ENCODE data around the gene SPON1.

The SPON1 gene

GRCh38 chr11:14258221-14258935 lies 295.9 kb downstream of the SPON1 start:
- no peak overlapping the region for H3K4me3 ChIP-seq (ENCODE audit: control insufficient read depth, low read depth, low read length)
- no peak for TF ChIP-seq CTCF (conservative IDR thresholded peaks at IDR 0.05; ENCODE audit: control insufficient read depth, insufficient read depth, low read depth, low read length)
- peak; percentile 88 for DNase-seq (ENCODE audit: low read depth)

DNA sequence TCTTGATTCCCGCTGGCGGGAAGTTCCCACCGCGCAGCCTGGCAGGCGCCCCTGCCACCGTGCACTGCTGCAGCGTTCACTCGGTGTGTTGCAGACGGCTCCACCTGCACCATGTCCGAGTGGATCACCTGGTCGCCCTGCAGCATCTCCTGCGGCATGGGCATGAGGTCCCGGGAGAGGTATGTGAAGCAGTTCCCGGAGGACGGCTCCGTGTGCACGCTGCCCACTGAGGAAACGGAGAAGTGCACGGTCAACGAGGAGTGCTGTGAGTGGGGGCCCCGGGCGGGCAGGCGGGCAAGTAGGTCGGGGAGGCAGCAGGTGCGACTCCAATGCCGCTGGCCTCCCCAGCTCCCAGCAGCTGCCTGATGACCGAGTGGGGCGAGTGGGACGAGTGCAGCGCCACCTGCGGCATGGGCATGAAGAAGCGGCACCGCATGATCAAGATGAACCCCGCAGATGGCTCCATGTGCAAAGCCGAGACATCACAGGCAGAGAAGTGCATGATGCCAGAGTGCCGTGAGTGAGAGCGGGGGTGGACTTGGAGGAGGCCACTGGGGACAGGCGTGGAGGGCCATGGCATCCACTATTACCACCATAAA lies 296.8 kb downstream of the SPON1 start:
- DNase-seq (ENCODE audit: low read depth), result no peak
- H3K4me3 ChIP-seq (ENCODE audit: control insufficient read depth, low read depth, low read length), result no peak overlapping the region
- no peak for TF ChIP-seq CTCF (conservative IDR thresholded peaks at IDR 0.05; ENCODE audit: control insufficient read depth, insufficient read depth, low read depth, low read length)

- TF ChIP-seq CTCF (conservative IDR thresholded peaks at IDR 0.05; ENCODE audit: control insufficient read depth, insufficient read depth, low read depth, low read length), result no peak
- H3K4me3 ChIP-seq (ENCODE audit: control insufficient read depth, low read depth, low read length), result no peak overlapping the region
Observed at GRCh38 chr11:14259878-14260277, 297.4 kb downstream of the SPON1 start.

DNA sequence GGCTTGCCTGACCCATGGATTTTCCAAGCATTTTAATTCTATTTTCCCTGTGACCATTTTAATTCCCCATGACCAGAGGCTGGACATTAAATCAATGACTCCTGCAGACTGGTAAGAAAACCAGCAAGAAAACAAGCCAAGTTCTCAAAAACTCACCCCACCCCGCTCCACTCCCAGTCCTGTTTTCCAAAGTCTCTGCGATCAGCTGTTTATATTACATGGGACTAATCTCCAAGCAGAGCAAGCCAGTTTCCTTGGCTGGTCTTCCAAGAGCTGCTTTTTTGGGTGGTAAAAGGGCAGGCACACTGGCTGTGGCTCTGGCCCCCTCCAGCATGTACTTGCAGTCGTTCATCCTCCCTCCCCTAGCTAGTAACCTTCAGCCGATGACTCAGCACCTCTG lies 298.5 kb downstream of the SPON1 start:
- DNase-seq (ENCODE audit: low read depth), result no peak
- H3K4me3 ChIP-seq (ENCODE audit: control insufficient read depth, low read depth, low read length), result no peak overlapping the region

More at GRCh38 chr11:14259878-14260277, 297.4 kb downstream of the SPON1 start:
- no peak for DNase-seq (ENCODE audit: low read depth)

DNA sequence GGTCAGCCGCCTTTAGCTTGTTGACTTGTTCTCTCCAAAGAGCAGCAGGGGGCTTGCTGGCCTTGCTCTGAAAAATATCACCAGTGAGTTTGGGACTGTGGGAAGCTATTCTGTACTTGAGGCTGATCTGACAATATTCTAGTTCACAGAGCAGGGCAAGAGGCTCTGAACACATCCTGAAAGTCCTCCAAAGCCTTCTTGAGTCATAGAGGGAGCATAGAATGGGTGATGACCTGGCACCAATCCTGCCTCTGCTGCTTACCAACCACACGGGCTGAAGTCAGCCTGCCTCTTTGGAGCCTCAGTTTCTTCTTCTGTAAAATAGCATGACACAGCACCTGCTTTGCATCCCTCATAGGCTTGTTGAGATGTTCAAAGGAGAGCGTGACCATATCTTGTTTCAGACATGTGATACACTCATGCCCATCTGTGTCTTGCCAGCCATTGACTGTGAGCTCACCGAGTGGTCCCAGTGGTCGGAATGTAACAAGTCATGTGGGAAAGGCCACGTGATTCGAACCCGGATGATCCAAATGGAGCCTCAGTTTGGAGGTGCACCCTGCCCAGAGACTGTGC lies 299.8 kb downstream of the SPON1 start:
- TF ChIP-seq CTCF (conservative IDR thresholded peaks at IDR 0.05; ENCODE audit: control insufficient read depth, insufficient read depth, low read depth, low read length), result no peak
- peak; percentile 28 for DNase-seq (ENCODE audit: low read depth)
- no peak overlapping the region for H3K4me3 ChIP-seq (ENCODE audit: control insufficient read depth, low read depth, low read length)

More for the DNA sequence above, 298.5 kb downstream of the SPON1 start:
- TF ChIP-seq CTCF (conservative IDR thresholded peaks at IDR 0.05; ENCODE audit: control insufficient read depth, insufficient read depth, low read depth, low read length), result no peak

- H3K4me3 ChIP-seq (ENCODE audit: control insufficient read depth, low read depth, low read length), result no peak overlapping the region
- no peak for DNase-seq (ENCODE audit: low read depth)
- TF ChIP-seq CTCF (conservative IDR thresholded peaks at IDR 0.05; ENCODE audit: control insufficient read depth, insufficient read depth, low read depth, low read length), result no peak
Observed at GRCh38 chr11:14264966-14265365, 302.4 kb downstream of the SPON1 start.
